GM23248 (cell line): Measurements from ENCODE around the gene NPTX1.

Experiments
- EZH2 ChIP-seq: fragments of 200-600 bp; sonication (generic); IDR thresholded peaks from 2 replicates; pipeline ENCODE4 v1.6.1; 2018; ENCODE audit warnings: antibody characterized with exemption, mild to moderate bottlenecking; ENCODE audit not compliant: insufficient read depth, poor library complexity, severe bottlenecking
- EZH2phosphoT487 ChIP-seq: fragments of 200-600 bp; sonication (generic); IDR thresholded peaks from 2 replicates; pipeline ENCODE4 v1.6.1; 2018; ENCODE audit warnings: antibody characterized with exemption, moderate library complexity, mild to moderate bottlenecking, low read depth; ENCODE audit not compliant: insufficient read depth

GRCh38 chr17:80461528-80462160, 14.8 kb downstream of the NPTX1 start:
- TF ChIP-seq EZH2: no peak
- TF ChIP-seq EZH2phosphoT487: no peak
